Measurements from ENCODE around the gene TBK1.

Gene TBK1
- total RNA-seq, result 30.1 to 52.2 (median 40.4) reads per million in 4 donors

DNA sequence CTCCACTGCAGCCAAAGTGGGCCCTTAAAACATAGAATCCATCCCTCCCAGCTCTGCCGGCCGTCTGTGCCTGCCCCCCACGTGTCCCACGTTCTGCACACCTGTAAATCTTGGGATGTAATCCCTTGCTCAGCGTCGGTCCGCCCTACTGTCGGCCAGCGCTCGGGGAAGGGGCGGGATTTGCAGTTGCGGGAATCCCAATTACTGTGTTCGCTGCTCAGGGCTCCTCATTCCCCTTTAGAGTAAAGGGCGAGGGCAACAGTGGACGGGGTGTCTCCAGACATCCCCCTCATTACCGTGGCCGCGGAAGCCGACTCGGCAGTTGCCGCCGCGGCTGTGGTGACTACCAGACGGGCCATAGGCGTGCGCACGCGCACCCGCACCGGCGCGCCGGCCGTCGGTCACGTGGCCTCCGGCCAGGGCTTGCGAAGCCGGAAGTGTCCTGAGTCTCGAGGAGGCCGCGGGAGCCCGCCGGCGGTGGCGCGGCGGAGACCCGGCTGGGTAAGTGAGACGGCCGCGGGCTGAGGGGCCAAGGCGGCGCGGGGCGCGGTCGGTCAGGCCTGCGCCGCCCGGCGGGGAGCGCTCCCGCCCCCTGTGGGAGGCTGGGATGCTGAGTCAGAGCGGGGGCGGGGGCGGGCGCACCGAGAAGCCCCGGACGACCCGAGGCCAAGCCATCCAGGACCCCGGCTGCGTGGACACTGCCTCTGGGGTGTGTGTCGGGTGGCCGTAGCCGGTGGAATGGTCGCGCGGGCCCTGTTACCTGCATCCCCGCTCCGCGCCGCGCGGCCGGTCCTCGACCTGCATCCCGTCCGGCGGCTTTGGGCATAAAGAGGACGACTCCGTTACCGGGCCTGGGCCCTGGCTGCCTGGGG is at the start of gene TBK1:
TBK1 (plus strand) TSS at position 434 of the 872 bp plus-strand sequence. CDS start 3,751 bp downstream, outside the sequence.
- peak; percentile 34 to 71 (median 49) for DNase-seq

DNA sequence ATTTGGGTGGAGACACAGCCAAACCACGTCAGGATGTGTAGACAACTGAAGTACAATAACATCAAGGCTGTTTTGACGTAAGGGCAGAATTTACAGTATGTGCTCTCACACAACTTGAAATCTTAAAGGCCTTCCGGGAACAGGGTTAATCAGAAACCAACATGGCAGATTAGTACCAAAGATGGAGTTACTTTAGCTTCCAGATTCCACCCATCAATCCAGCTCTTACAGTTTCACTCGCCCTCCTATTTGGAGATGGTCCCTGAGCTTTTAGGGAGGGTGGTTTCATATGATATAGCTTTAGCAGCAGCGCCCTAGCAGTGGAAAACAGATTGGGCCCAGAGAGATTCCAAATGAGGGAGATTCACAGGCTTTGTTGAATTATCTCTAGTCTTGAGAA is 49.7 kb upstream of the TBK1 start:
- no peak for DNase-seq

DNA sequence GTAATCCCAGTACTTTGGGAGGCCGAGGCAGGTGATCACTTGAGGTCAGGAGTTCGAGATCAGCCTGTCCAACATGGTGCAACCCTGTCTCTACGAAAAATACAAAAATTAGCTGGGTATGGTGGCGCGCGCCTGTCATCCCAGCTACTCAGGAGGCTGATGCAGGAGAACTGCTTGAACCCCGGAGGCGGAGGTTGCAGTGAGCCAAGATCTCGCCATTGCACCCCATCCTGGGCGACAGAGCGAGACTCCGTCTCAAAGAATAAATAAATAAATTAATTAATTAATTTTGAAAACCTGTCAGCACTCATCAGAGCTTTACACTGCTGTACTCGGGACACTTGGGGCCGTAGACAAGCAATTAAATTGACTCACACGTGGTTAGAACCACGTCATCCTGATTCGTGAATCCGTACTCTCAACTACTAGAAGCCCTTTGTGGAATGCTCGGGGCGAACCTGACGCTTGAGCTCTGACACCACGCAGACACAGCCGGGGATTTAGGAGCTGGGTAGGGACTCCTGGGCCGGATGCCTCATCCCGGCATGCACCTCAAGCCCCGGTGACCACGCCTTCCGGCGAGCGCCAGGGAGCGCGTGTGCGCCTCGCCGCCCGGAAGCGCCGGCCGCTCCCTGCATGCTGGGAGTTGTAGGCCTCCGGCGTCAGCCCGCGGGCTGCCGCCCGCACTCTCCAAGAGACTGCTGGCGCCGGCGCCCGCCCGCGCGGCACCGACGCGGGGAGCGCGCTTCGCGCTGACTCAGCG is 48.0 kb upstream of the TBK1 start, which contains the start of gene XPOT:
XPOT (plus strand) TSS at position 686 of the 763 bp plus-strand sequence. CDS start 5,644 bp downstream, outside the sequence.
- peak; percentile 87 to 99 (median 91) for DNase-seq

DNA sequence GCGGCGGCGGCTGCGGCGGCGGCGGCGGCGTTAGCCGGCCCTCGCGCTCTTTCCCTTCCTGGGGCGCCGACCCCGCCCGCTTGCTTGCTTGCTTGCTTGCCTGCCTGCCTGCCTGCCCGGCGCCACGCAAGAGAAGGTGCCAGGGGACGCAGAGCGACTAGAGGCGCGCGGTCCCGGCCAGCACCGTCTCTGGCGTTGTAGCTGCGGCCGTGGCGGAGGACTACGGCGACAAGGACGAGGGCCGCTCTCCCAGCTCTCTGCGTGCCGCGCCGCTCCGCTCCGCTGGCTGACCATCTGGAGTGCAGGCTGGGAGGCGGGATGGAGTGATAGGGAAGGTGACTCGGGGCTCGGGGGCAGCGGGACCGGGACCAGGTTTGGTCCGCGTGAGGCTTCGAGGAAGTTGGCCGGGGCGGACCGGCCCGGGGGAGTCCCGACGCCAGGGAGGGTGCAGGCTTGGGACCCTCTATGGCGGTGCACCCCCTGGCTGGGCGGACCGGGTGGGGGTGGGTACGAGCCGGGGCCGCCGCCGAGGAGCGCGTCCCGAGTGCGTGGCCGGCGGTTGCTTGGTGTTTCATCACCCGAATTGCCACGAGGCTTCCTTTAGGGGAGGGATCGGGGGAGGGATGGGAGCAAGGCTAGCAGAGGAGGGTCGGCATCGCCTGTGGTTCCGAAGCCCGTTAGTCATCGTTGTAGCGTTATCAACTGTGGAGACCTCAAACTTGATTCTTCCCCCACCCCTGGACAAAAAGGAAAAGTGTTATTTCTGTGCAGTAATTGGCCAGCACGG is 47.3 kb upstream of the TBK1 start:
- peak; percentile 16 to 86 (median 27) for DNase-seq

DNA sequence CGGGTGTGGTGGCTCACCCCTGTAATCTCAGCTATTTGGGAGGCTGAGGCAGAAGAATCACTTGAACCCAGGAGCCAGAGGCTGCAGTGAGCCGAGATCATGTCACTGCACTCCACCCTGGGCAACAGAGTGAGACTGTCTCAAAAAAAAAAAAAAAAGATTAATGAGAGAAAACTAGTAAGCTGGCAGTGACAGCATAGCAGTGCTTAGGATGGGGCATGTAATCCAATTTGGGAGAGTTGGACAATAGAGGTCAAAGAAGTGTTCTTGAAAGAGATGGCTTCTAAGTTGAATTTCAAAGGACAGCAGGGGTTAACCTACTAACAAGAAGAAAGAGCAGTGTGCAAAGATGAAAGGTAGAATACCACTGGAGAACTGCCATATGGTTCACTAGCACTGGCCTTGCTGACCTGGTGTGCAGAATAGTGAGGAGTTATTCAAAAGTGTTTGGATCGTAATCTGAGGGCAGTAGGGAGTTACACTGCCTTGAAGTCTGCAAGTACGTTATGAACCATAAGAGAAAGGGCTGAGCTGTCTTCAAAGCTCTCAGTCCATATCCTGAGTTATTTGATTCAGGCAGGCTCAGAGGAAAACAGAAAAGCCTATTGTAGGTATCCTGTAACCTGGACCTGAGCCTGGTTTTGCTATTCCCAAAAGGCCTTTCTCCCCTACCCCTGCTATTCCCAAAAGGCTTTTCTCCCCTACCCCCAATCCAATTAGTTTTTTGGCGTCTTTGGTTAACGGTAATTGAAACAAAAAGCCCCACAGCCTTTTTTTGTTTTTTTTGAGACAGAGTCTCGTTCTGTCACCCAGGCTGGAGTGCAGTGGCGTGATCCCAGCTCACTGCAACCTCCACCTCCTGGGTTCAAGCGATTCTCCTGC is 44.3 kb upstream of the TBK1 start:
- DNase-seq, result no peak

DNA sequence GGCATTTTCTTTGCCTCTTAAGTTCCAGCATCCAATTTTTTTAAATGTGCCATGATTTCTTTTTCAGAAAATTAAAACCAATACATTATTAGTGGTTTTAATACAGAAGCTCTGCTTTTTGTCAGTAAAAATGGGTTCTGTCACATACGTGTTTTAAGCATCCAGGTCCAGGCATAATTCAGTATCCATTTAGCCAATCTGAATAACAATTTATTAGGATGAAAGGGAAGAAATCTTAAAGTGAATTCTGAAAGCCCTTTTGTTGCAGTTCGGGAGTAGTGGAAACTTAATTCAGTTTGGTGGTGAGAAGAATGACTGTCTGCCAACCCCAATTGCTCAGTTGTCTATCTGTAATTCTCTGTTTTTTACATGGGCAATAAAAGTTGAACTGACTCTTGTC is 40.5 kb upstream of the TBK1 start:
- no peak for DNase-seq

DNA sequence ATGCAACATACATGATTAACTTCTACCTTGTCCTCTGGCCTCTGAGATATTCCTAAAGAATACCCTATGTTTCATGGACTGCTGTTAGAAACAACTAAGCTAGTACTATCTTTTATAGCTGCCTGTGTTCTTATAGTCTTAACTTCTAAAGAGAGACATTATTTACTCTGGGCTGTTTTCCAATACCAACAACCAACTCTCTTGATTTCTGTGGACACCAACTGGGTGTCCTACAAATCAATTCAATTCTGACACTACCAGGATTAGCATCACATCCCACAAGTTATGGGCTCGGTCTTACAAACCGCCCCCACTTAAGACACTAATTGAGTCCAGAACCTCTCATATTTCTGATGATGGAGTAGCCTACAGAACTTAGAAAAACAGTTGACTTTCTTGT is 39.5 kb upstream of the TBK1 start:
- no peak for DNase-seq

DNA sequence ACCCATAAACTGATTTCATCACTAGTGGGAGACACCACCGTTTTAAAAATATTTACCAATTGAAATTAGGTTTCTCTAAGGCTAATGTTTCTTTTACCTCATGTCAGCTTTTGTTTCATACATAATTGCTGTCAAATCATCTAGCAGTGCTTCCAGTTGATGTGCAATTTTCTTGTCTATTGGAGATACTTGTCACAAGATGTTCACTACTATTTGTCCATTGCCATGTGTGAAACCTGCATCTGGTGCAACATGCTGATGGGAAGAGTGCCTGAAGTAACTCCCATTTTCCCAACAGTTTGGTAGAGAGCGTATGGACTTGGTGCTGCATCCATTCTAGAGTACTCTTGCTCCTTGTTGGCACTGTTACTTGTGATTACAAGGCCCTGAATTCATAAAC is 38.0 kb upstream of the TBK1 start:
- DNase-seq, result no peak

DNA sequence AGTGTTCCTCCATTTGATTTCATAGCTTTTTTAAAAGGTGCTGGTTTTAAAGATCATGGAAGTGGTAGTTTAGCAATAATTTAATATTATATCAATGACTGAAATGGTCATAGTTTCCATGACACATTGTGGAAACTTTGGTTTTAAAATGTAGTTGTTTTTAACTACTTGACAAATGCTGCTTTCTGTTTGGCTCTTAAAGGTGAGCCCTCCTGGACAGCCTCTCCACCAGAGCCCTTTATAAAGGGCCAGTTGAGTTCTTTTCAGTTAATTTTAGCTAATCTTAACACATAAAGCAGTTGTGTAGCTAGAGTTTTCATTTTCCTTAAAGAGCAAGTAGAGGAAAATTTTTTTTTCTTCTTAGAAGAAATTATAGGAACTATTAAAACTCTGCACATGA is 33.7 kb upstream of the TBK1 start:
- no peak for DNase-seq

DNA sequence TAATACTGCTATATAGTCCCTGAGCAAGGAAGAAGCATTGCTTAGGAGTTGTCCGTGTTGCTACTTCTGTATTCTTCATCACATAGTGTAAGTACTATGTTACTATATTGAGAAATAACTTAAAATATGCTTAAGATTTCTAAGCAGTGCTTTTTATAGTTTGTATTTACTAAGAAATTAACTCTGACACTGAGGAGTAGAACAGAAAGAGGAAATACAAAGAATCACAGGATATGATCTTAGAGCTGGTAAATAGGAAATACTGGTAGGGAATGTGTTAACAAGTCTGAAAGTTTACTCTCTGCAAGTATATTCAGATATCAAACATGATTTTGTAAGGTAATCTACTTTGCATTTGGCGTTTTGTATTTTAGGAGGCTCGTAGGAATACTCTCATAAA is 32.2 kb upstream of the TBK1 start:
- DNase-seq, result no peak

DNA sequence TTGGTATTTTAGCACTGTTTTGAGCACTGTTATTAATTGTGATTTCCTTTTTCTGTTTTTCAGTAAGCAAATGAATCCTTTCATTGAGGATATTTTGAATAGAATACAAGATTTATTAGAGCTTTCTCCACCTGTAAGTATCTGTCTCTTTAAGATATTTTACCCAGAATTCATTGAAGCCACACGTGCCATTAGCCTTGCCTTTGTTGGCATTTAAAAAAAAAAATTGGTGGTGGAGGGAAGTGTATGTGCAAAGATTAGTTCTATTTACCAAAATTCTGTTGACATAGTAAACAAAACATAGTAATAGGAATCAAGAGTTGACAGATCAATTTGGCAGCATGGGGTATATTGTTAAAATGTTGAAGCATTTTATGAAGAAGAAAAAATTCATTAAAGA is 23.9 kb upstream of the TBK1 start:
- no peak for DNase-seq

DNA sequence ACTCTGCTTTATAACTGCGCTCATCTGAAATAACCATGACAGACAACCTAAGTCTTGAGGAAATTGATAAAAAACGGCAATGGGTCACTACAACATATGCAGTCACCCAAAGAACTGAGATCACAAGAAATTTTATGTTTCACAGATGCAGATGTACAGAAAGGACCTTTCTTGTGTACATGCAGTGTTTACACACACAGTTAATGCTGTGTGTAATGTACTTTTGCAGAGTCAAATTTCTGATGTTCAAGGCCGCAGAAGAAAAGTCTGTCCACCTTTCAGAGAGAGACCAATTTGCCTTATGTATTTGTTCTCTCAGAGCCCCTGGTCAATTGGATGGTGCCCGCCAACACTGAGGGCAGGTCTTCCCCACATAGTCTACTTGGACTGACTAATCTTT is 23.0 kb upstream of the TBK1 start:
- DNase-seq, result no peak

DNA sequence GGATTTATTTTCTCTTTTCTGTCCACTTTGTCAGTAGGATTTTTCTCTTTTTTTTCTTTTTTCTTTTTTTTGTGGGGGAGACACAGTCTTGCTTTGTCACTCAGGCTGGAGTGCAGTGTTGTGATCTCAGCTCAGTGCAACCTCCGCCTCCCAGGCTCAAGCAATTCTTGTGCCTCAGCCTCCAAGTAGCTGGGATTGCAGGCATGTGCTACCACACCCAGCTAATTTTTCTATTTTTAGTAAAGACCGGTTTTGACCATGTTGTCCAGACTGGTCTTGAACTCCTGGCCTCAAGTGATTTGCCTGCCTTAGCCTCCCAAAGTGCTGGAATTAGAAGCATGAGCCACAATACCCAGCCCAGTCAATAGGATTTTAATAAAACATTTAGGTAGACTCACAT is 21.0 kb upstream of the TBK1 start:
- DNase-seq, result no peak

DNA sequence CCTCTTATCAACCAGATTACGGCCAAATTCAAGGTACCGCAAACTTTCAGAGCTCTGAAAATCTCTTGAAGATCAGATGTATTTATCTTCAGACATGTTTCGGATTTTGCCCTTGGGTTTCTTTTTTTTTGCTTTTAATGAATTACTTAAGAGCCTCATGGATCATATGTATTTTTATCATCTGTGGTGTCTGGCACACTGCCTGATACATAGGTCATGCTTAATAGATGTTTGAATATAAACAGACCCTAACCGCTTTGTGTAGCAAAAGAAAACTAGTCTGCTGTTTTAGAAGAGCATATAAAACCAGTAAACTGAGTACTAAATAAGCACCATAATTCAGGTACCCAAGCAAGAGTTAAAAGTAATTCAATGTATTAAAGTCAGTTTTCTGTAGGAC is 20.1 kb upstream of the TBK1 start:
- DNase-seq, result no peak

DNA sequence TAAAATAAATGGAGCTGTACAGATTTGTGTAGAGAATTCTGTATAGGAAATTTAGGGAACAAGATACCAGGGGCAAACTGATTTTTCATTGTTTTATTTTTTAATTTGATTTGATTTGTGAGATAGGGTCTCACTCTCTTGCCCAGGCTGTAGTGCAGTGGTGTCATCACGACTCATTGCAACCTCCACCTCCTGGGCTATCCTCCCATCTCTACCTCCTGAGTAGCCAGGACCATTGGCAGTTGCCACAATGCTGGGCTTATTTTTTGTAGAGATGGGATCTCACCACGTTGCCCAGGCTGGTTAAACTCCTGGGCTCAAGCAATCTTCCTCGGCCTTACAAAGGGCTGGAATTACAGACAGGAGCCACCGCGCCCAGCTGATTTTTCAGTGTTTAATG is 18.0 kb upstream of the TBK1 start:
- no peak for DNase-seq

DNA sequence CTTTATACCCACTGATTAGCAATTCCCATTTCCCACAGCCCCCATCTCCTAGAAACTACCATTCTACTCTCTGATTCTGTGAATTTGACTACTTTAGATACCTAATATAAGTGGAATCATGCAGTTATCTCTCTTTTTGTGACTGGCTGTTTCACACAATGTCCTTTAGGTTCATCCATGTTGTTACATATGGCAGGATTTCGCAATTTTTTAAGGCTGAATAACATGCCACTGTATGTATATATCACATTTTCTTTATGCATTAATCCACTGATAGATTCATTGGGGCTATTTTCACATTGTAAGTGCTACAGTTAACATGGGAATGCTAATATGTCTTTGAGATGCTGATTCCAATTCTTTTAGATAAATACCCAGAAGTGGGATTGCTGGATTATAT is 11.8 kb upstream of the TBK1 start:
- DNase-seq, result no peak

DNA sequence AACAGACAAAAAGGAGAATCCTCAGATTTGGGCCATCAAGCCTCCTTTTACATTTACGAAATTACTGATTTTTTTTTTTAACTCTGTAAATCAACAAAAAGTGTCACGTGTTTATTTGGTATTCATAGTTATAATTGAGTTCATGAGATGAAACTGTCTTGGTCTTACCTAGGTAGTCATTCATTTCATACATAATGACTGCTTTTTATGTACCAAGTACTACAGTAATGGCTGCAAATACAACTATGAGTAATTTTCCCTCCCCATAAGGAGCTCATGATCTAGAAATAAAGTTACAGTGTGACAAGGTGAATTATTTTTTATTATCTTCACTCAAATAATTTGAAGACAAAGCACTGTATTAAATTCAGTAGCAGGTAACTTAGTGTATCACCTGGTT is 6.4 kb upstream of the TBK1 start:
- DNase-seq, result no peak

DNA sequence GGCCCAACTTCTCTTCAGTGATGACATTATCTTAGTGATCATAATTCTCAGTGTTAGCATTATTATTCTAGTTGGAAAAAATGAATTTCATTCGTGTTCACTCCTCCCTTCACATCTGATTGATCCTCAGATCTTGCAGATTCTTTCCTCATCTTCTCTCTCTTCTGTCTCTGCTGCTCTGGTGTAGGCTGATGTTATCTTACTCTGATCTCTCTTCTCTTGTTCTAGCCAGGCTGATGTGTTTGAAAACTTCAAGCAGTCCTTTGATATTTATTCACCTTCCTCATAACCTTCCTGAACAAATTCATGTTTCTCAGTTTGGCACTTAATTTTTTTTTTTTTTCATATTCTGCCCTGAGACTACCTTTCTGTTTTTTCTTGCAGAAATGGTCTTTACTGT is 5.6 kb upstream of the TBK1 start:
- DNase-seq, result no peak

DNA sequence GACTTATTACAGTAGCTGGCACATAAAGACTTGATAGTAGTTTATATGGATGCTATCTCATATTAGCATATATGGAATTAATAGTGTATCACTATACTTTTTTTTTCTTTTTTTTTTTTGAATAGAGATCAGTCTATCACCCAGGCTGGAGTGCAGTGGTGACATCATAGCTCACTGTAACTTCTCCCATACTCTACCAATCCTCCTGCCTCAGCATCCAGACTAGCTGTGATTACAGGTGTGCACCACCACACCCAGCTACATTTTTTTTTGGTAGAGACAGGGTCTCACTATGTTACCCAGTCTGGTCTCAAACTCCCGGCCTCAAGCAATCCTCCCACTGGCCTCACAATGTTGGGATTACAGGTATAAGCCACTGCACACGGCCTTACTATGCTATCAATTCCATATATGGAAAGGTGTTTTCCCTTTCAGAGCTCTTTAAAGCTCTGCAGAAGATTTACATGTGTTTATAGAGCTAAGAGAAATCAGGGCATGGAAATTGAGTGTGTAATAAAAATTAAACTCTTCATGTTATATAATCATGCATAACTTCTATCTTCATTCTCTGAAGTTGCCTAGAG is 1.8 kb upstream of the TBK1 start:
- no peak for DNase-seq

DNA sequence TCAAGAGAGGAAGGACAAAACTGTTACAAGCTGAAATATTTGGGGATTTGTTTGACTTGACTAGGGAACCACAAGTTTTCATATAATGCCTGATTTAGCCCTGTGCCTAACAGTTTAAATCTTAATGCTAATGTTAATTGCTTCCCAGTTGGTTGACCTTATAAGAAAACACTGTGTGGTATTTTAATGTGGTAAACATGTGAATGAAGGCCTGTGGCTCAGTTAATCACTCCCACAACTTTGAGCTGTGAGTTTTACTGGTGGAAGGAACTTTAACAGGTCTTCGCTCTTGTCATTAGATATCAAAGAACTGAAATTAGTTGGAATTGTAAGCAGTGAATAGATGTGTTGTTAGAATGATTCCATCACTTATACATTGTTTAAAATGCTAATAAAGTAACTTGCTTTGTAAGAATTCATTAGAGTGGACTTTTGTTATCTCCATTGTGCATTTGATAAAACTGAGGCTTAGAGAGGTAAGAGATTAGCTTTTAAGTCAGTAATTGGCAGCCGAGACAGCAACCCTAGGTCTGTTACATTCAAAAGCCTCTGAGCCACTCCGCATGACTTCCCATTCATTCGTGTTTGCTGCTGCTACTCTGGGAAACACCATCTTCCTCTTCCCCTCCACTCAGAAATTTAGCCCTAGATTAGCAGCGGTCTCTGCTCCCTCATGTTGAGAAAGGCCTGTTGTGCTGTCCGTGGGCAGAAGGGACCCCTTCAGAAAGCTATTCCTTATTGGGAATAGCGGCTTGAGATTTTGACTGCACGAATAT is 1.0 kb upstream of the TBK1 start:
- peak in 1 of 5 donors; percentile 10 for DNase-seq
